ENCODE measurements around the gene FGD1.

DNA sequence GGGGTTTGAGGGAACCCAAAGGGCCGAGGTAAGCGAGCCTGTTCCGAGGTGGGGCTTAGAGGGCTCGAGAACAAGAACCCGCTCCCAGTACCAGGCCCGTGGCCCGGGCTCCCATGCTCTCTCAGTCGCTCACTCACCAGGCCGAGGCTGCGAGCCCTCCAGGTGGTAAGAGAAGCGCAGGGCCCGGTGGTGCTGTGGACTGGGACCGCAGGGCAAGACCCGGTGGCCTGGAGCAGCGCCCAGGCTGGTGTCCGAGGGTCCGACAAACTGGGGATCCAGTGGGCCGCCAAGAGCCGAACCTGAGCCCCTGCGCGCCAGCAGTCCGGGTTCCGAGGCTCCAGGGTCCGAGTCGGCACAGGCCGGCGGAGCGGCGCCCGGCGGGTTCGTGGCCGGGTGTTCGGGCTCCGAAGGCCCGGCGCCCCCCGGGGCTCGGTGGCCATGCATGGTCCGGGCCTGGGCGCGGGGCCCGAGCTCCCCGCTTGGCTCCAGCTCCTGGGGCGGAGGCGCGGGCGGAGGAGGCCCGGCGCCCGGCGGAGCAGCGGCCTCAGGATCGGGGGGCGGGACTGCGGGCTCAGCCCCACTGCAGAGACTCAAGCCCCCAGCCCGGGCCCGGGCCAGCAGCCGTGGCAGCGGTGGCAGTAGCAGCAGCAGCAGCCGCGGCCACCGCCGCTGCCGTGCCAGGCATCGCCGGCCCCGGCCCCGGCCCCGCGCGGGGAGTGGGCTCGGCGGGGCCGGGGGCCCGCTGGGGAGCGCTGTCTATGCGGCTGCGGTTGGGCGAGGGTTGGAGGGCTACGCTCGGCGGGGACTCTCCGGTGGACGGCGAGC, 833 bp downstream of the FGD1 start:
- TF ChIP-seq, protein P1, sequence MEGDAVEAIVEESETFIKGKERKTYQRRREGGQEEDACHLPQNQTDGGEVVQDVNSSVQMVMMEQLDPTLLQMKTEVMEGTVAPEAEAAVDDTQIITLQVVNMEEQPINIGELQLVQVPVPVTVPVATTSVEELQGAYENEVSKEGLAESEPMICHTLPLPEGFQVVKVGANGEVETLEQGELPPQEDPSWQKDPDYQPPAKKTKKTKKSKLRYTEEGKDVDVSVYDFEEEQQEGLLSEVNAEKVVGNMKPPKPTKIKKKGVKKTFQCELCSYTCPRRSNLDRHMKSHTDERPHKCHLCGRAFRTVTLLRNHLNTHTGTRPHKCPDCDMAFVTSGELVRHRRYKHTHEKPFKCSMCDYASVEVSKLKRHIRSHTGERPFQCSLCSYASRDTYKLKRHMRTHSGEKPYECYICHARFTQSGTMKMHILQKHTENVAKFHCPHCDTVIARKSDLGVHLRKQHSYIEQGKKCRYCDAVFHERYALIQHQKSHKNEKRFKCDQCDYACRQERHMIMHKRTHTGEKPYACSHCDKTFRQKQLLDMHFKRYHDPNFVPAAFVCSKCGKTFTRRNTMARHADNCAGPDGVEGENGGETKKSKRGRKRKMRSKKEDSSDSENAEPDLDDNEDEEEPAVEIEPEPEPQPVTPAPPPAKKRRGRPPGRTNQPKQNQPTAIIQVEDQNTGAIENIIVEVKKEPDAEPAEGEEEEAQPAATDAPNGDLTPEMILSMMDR (IDR thresholded peaks at IDR 0.05): no peak
- TF ChIP-seq EP300 (IDR thresholded peaks at IDR 0.05): no peak
- no peak for TF ChIP-seq POLR2A (IDR thresholded peaks at IDR 0.05)
- no peak for TF ChIP-seq POLR2AphosphoS5 (IDR thresholded peaks at IDR 0.05)
